ENCODE measurements around the gene RPS24. TPM values are rescaled to one million over a fixed set of nuclear protein-coding genes. Genes with fewer than 3 reads are reported as not detected.

Gene RPS24
- total RNA-seq, 2 experiments from 2014 or later: 2,145 to 3,094 TPM

DNA sequence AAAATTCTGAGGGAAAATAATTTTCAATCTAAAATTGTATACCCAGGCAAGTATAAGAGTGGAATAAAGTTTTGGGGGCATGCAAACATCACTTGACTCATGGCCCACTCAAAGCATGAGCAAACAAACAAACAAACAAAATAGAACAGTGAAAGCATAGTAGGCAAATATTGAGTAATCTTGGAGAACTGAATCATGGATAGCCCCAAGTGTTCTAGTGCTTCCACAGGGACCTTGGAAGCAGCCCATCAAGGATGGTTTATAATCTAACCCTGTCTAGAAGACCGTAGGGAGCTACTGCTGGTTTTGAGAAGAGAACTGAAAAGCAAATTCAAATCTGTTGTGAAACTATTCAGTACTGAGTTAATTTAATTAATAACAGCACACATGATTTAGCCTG lies 26.5 kb upstream of the RPS24 start:
- intact Hi-C loops (cut with DNase I, micrococcal nuclease): no loop called here
- POLR2A ChIA-PET: no interaction called here
- H3K27ac Mint-ChIP-seq: no peak overlapping the region
- no peaks in the 10 kb centered on the region for H3K9me3 Mint-ChIP-seq (ENCODE audit: low read depth)
- H3K4me3 Mint-ChIP-seq: no peak overlapping the region
- DNase-seq: no peak
- CTCF ChIA-PET: no interaction called here
- no peak for ATAC-seq
- no peaks in the 10 kb centered on the region for H3K27me3 Mint-ChIP-seq
- H3K36me3 Mint-ChIP-seq (ENCODE audit: low read depth): peaks cover 67% of the 10 kb centered on the region
- H3K4me1 Mint-ChIP-seq: no peaks in the 10 kb centered on the region

DNA sequence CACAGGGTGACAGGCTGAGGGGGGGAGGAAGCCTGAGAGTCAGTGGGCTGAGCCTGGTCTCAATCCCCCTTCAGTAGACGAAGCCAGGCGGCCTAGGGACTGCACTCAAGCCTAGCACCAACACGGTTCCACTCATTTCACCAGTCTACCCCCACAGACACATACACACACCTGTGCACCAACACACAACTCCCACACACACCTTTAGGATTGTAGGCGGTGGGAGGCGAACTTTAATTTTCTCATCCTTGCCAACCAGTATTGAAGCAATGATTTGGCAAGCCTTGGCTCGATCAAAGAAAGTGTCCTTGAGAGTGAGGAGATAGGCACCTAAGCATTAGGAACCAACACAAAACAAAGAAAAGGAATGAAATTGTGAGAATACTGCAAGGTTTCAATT lies 24.0 kb upstream of the RPS24 start:
- POLR2A ChIA-PET: no interaction called here
- Mint-ChIP-seq H3K27ac (no peak overlapping the region), H3K4me3 (no peak overlapping the region), H3K36me3 (ENCODE audit: low read depth) (peaks cover 62% of the 10 kb centered on the region), H3K9me3 (ENCODE audit: low read depth) (no peaks in the 10 kb centered on the region), H3K27me3 (no peaks in the 10 kb centered on the region), H3K4me1 (no peaks in the 10 kb centered on the region)
- intact Hi-C loops (cut with DNase I, micrococcal nuclease): no loop called here
- ATAC-seq (no peak), DNase-seq (no peak)
- CTCF ChIA-PET: interaction anchor here (0.7 kb wide), 1 partner anchor 12 kb away, joined by 3 read pairs; no protein-coding TSS in a partner anchor

DNA sequence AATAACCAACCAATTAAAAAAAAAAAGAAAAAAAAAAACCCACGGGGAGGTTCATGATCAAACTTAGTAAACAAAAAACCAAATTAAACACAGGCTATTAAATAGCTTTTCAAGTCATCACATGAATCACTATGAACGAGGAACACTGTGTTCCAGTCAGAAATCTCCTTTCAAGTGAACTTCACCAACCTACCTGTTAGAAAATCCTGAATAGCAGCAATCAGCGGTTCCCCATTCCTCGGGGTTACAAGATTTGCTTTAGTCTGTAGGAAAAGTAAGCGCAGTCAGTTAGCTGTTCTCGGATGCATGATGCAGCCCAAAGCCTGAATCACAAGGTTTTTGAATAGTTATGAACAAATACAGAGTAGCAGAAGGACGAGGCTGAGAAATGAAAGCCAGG lies 23.4 kb upstream of the RPS24 start:
- Mint-ChIP-seq H3K4me1 (no peaks in the 10 kb centered on the region), H3K27me3 (no peaks in the 10 kb centered on the region), H3K4me3 (no peak overlapping the region), H3K9me3 (ENCODE audit: low read depth) (no peaks in the 10 kb centered on the region), H3K27ac (no peak overlapping the region), H3K36me3 (ENCODE audit: low read depth) (peaks cover 64% of the 10 kb centered on the region)
- no peak for DNase-seq
- intact Hi-C loops (cut with DNase I, micrococcal nuclease): no loop called here
- ChIA-PET POLR2A (interaction anchor here (0.6 kb wide), 1 partner anchor 339 kb away, joined by 3 read pairs; no protein-coding TSS in a partner anchor), CTCF (interaction anchor here (0.5 to 0.7 kb wide), 2 partner anchors 11 to 44 kb away, joined by 3 to 4 read pairs; no protein-coding TSS in a partner anchor)
- no peak for ATAC-seq

DNA sequence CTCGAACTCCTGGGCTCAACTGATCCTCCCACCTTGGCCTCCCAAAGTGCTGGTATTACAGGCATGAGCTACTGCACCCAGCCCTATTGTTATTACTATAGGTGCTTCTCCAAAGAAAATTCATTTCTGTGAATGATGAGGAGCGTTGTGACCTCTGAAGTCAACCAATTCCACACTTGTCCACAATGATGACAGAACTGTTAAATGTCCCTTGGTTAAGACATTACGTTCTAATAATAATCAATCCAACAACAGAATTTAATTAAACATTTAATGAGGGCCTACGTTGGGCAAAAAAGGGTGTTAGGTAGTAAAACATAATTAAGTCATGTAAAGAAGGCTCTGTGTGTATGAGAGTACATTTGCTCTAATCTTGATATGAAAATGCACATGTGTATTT lies 22.6 kb upstream of the RPS24 start:
- H3K27ac Mint-ChIP-seq: no peak overlapping the region
- intact Hi-C loops (cut with DNase I, micrococcal nuclease): no loop called here
- no peak overlapping the region for H3K4me3 Mint-ChIP-seq
- POLR2A ChIA-PET: no interaction called here
- DNase-seq: no peak
- no peaks in the 10 kb centered on the region for H3K9me3 Mint-ChIP-seq (ENCODE audit: low read depth)
- ATAC-seq: no peak
- H3K4me1 Mint-ChIP-seq: no peaks in the 10 kb centered on the region
- peaks cover 59% of the 10 kb centered on the region for H3K36me3 Mint-ChIP-seq (ENCODE audit: low read depth)
- no peaks in the 10 kb centered on the region for H3K27me3 Mint-ChIP-seq
- CTCF ChIA-PET: no interaction called here

DNA sequence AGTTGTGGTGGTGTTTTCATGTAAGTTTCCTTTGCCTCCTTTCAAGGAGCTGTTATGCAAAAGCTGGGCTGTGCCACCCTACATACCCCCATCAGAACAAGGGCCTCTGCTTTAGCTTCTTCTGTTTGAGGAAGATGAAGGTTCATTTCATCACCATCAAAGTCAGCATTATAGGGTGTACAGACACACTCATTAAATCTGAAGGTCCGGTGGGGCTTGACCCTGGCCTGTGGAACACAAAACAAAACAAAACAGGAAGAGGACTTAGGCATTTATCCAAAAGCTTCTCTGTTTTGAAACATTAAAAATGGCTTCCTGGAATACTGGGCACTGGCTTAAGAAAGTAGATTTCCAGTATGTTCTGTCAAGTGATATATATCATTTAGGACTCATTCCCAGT lies 20.1 kb upstream of the RPS24 start:
- no peak overlapping the region for H3K27ac Mint-ChIP-seq
- POLR2A ChIA-PET: interaction anchor here (0.6 kb wide), 1 partner anchor 395 kb away, joined by 3 read pairs; no protein-coding TSS in a partner anchor
- CTCF ChIA-PET: interaction anchor here (0.8 to 1.5 kb wide), 2 partner anchors 20 to 24 kb away, joined by 3 to 4 read pairs; no protein-coding TSS in a partner anchor
- DNase-seq: no peak
- H3K36me3 Mint-ChIP-seq (ENCODE audit: low read depth): peaks cover 61% of the 10 kb centered on the region
- H3K4me3 Mint-ChIP-seq: no peak overlapping the region
- intact Hi-C loops (cut with DNase I, micrococcal nuclease): no loop called here
- ATAC-seq: no peak
- H3K4me1 Mint-ChIP-seq: no peaks in the 10 kb centered on the region
- H3K9me3 Mint-ChIP-seq (ENCODE audit: low read depth): no peaks in the 10 kb centered on the region
- no peaks in the 10 kb centered on the region for H3K27me3 Mint-ChIP-seq

DNA sequence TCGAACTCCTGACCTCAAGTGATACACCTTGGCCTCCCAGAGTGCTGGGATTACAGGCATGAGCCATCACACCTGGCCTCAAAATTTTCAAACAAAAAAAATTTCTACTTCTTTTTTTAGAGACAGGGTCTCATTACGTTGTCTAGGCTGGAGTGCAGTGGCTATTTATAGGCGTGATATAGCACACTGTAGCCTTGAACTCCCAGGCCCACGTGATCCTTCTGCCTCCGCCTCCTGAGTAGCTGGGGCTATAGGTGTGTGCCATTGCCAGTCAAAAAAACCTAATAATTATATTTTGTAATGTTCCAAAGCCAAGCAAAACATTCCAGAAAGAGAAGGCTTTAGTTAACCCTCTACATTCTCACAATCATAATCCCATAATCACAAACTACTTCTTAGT lies 18.1 kb upstream of the RPS24 start:
- no peaks in the 10 kb centered on the region for H3K9me3 Mint-ChIP-seq (ENCODE audit: low read depth)
- ChIA-PET CTCF (no interaction called here), POLR2A (no interaction called here)
- no peaks in the 10 kb centered on the region for H3K27me3 Mint-ChIP-seq
- intact Hi-C loops (cut with DNase I, micrococcal nuclease): no loop called here
- H3K4me1 Mint-ChIP-seq: no peaks in the 10 kb centered on the region
- no peak for DNase-seq
- ATAC-seq: no peak
- no peak overlapping the region for H3K4me3 Mint-ChIP-seq
- H3K27ac Mint-ChIP-seq: no peak overlapping the region
- H3K36me3 Mint-ChIP-seq (ENCODE audit: low read depth): peaks cover 54% of the 10 kb centered on the region

DNA sequence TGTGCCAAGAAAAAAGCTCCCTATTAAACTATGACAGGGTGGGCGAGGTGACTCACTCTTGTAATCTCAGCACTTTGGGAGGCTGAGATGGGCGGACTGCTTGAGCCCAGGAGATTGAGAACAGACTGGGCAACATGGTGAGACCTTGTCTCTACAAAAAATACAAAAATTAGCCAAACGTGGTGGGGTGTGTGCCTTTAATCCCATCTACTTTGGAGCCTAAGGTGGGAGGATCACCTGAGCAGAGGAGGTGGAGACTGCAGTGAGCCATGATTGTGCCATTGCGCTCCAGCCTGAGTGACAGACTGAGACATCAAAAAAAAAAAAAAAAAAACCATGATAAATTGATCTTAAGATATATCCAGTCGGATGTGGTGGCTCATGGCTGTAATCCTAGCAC lies 15.8 kb upstream of the RPS24 start:
- intact Hi-C loops (cut with DNase I, micrococcal nuclease): no loop called here
- Mint-ChIP-seq H3K36me3 (ENCODE audit: low read depth) (peaks cover 55% of the 10 kb centered on the region), H3K4me1 (no peaks in the 10 kb centered on the region), H3K27ac (no peak overlapping the region), H3K4me3 (no peak overlapping the region), H3K9me3 (ENCODE audit: low read depth) (no peaks in the 10 kb centered on the region), H3K27me3 (no peaks in the 10 kb centered on the region)
- no peak for DNase-seq
- POLR2A ChIA-PET: no interaction called here
- no peak for ATAC-seq
- CTCF ChIA-PET: interaction anchor here (0.6 kb wide), 1 partner anchor 375 kb away, joined by 4 read pairs; no protein-coding TSS in a partner anchor

DNA sequence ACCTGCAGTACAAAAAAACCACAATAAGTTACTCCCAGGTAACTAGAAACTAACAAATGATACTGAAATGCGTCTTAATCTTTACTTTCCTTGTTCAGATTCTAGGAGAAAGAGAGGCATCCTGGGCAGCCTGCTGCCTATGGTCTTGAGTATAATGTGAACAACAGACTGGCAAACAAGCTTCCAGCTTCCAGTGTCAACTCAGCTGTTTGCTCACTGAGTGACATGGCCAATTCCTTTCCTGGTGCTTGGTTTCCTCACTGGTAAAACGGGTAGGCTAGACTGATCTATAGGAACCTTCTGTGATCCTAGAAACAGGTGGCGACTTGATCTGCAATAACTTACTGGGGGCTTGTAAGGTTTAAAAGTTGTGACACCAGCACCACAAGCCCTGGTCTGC lies 14.4 kb upstream of the RPS24 start:
- intact Hi-C loops (cut with DNase I, micrococcal nuclease): no loop called here
- CTCF ChIA-PET: no interaction called here
- H3K9me3 Mint-ChIP-seq (ENCODE audit: low read depth): no peaks in the 10 kb centered on the region
- no peak overlapping the region for H3K27ac Mint-ChIP-seq
- DNase-seq: no peak
- POLR2A ChIA-PET: no interaction called here
- no peak for ATAC-seq
- no peaks in the 10 kb centered on the region for H3K27me3 Mint-ChIP-seq
- H3K4me1 Mint-ChIP-seq: no peaks in the 10 kb centered on the region
- H3K4me3 Mint-ChIP-seq: no peak overlapping the region
- H3K36me3 Mint-ChIP-seq (ENCODE audit: low read depth): peaks cover 55% of the 10 kb centered on the region

DNA sequence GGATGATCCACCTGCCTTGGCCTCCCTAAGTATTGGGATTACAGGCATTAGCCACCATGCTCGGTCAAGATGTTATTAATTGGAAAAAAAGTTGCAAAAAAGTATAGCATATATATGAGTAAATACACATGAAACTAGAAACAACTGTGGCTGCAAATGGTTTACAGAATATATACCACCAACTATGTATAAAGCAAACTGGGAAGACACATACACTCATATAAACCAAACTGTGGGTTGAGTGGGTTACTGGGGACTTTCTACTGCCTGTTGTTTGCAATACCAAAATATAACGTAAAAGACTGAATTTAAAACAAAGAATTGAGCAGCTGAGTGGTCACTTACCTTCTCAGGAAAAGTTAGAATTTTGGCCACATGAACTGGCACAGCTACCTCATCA lies 12.5 kb upstream of the RPS24 start:
- ChIA-PET POLR2A (no interaction called here), CTCF (interaction anchor here (0.9 kb wide), 1 partner anchor 11 kb away, joined by 3 read pairs; no protein-coding TSS in a partner anchor)
- Mint-ChIP-seq H3K9me3 (ENCODE audit: low read depth) (no peaks in the 10 kb centered on the region), H3K27ac (no peak overlapping the region), H3K27me3 (no peaks in the 10 kb centered on the region), H3K4me1 (peaks cover under 1% of the 10 kb centered on the region), H3K36me3 (ENCODE audit: low read depth) (peaks cover 59% of the 10 kb centered on the region), H3K4me3 (no peak overlapping the region)
- ATAC-seq (no peak), DNase-seq (no peak)
- intact Hi-C loops (cut with DNase I, micrococcal nuclease): no loop called here

DNA sequence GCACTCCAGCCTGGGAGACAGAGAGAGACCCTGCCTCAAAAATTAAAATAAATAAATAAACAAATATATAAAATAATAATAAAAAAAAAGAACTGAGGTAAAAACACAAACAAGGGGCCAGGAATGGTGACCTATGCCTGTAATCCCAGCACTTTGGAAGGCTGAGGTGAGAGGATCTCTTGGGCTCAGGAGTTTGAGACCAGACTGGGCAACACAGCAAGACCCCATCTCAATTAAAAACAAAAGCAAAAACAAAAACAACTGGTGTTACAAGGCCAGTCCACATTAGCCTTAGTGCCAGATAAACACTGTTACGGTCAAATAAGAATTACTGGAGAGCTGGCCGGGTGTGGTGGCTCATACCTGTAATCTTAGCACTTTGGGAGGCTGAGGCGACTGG lies 9.9 kb upstream of the RPS24 start:
- ATAC-seq (no peak), DNase-seq (no peak)
- CTCF ChIA-PET: no interaction called here
- POLR2A ChIA-PET: no interaction called here
- intact Hi-C loops (cut with DNase I, micrococcal nuclease): no loop called here
- Mint-ChIP-seq H3K27me3 (no peaks in the 10 kb centered on the region), H3K27ac (no peak overlapping the region), H3K9me3 (ENCODE audit: low read depth) (no peaks in the 10 kb centered on the region), H3K4me1 (peaks cover 20% of the 10 kb centered on the region), H3K4me3 (no peak overlapping the region), H3K36me3 (ENCODE audit: low read depth) (peaks cover 54% of the 10 kb centered on the region)

DNA sequence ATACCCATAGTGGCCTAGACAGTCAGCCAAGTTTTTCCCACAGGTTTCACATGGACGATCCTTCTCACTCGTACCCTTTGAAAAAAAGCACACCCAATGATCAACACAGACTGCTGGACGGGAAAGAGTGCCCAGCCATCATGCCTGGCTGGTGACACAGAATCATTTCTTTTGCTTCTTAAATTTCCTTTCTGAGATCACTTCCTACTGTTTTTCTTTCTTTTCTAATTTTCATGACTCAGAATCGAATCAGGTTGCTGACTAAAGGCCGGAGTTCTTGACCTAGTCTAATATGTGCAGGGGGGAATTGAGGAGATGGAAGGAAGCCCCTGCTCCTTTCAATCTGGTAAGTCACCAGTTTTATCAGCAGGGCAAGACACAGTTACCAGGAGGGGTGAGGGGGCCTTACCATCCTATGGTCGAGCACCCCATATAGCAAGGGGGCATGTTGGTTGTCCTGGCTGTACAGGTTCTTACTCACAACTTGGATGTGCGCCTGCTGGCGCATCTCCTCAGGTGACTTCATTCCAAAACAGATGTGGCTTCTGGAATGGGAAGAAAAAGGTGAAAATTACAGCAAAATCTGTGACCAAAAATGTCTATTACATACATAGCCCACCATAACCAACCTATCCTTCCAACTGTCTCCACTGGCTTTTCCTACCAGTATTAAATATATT lies 7.8 kb upstream of the RPS24 start:
- no peaks in the 10 kb centered on the region for H3K27me3 Mint-ChIP-seq
- peaks cover 33% of the 10 kb centered on the region for H3K4me1 Mint-ChIP-seq
- H3K9me3 Mint-ChIP-seq (ENCODE audit: low read depth): no peaks in the 10 kb centered on the region
- no peak for DNase-seq
- intact Hi-C loops (cut with DNase I, micrococcal nuclease): loop anchor here (5.0 kb wide), 2 partner anchors 99 to 1041 kb away; partner anchors contain the start of genes DLG5 (in 1 of the 2) and ZMIZ1 (in 1 of the 2)
- no peak overlapping the region for H3K4me3 Mint-ChIP-seq
- H3K27ac Mint-ChIP-seq: no peak overlapping the region
- peaks cover 50% of the 10 kb centered on the region for H3K36me3 Mint-ChIP-seq (ENCODE audit: low read depth)
- ATAC-seq: no peak
- POLR2A ChIA-PET: no interaction called here
- CTCF ChIA-PET: no interaction called here
